AG04450 (cell line): Measurements from ENCODE around the gene SLC6A2. TPM values are rescaled to one million over a fixed set of nuclear protein-coding genes. Genes with fewer than 3 reads are reported as not detected.

Experiments
- CTCF ChIA-PET: fragments of 300-600, 350-600 bp; formaldehyde crosslinking; extraction: SDS; loops from one replicate; lab custom pipeline; 2022; ENCODE audit warnings: antibody characterized with exemption, inconsistent platforms; lab: Charles Lee
- POLR2A ChIA-PET: fragments of 350-600 bp; formaldehyde crosslinking; extraction: SDS; loops from one replicate; lab custom pipeline; 2021; ENCODE audit warnings: antibody characterized with exemption, inconsistent platforms; lab: Yijun Ruan, JAX
- DNase-seq: peaks from one replicate; pipeline ENCODE4 v3.0.0-alpha.2; 2011; ENCODE audit warnings: low read depth, low spot score
- H3K27ac ChIP-seq: one replicate; pipeline ENCODE4 v1.5.1; 2012; ENCODE audit warnings: low read depth, low read length, control low read depth
- H3K27me3 ChIP-seq: one replicate; pipeline ENCODE4 v1.6.0; 2012; ENCODE audit warnings: low read length; ENCODE audit not compliant: control insufficient read depth, insufficient read depth
- H3K4me3 ChIP-seq: 2 replicates; pipeline ENCODE4 v1.5.1; 2011; ENCODE audit warnings: mild to moderate bottlenecking, low read depth, low read length, control low read depth
- H3K9me3 ChIP-seq: 2 replicates; pipeline ENCODE4 v1.5.1; 2012; ENCODE audit warnings: low read length; ENCODE audit not compliant: control insufficient read depth, insufficient read depth
- CTCF ChIP-seq: IDR thresholded peaks from 2 replicates; pipeline ENCODE4 v1.5.1; 2011; ENCODE audit warnings: low read depth, low read length, control low read depth, inconsistent platforms
- polyA plus RNA-seq: library from polyadenylated mRNA; depleted of rRNA; stranded (reverse); fragments of >200 nt; gene quantifications from 2 replicates; pipeline ENCODE4 v1.2.3, GENCODE V29; 2011

The SLC6A2 gene
- polyA plus RNA-seq, 1 experiment, result not detected

GRCh38 chr16:55628306-55628968 is 27.4 kb upstream of the SLC6A2 start:
- no peak for DNase-seq
- H3K27me3 ChIP-seq, result peaks cover 7% of the 10 kb centered on the region
- ChIA-PET CTCF (no interaction called here), POLR2A (no interaction called here)
- H3K27ac ChIP-seq, result no peak overlapping the region
- no peak overlapping the region for H3K4me3 ChIP-seq
- H3K9me3 ChIP-seq, result no peaks in the 10 kb centered on the region
- no peak for TF ChIP-seq CTCF

- Histone ChIP-seq H3K9me3 (no peaks in the 10 kb centered on the region), H3K4me3 (no peak overlapping the region), H3K27me3 (peaks cover 8% of the 10 kb centered on the region), H3K27ac (no peak overlapping the region)
- ChIA-PET POLR2A (no interaction called here), CTCF (no interaction called here)
- TF ChIP-seq CTCF, result no peak
- no peak for DNase-seq
Observed at GRCh38 chr16:55630774-55631173, 25.0 kb upstream of the SLC6A2 start.

GRCh38 chr16:55632259-55632658 is 23.5 kb upstream of the SLC6A2 start:
- Histone ChIP-seq H3K27ac (no peak overlapping the region), H3K4me3 (no peak overlapping the region), H3K27me3 (peaks cover 17% of the 10 kb centered on the region), H3K9me3 (no peaks in the 10 kb centered on the region)
- TF ChIP-seq CTCF, result no peak
- POLR2A ChIA-PET, result no interaction called here
- no peak for DNase-seq
- CTCF ChIA-PET, result interaction anchor here (1.8 kb wide), 1 partner anchor 168 kb away, joined by 4 read pairs; no protein-coding TSS in a partner anchor

GRCh38 chr16:55634193-55634592 is 21.6 kb upstream of the SLC6A2 start:
- DNase-seq, result no peak
- peaks cover 20% of the 10 kb centered on the region for H3K27me3 ChIP-seq
- no peak overlapping the region for H3K4me3 ChIP-seq
- H3K27ac ChIP-seq, result no peak overlapping the region
- POLR2A ChIA-PET, result no interaction called here
- TF ChIP-seq CTCF, result no peak
- H3K9me3 ChIP-seq, result no peaks in the 10 kb centered on the region
- CTCF ChIA-PET, result no interaction called here

GRCh38 chr16:55638256-55638655 is 17.5 kb upstream of the SLC6A2 start:
- no peak for DNase-seq
- CTCF ChIA-PET, result no interaction called here

More at GRCh38 chr16:55638256-55638655, 17.5 kb upstream of the SLC6A2 start:
- H3K4me3 ChIP-seq, result no peak overlapping the region
- TF ChIP-seq CTCF, result no peak
- H3K27me3 ChIP-seq, result peaks cover 27% of the 10 kb centered on the region
- POLR2A ChIA-PET, result no interaction called here
- H3K9me3 ChIP-seq, result no peaks in the 10 kb centered on the region
- no peak overlapping the region for H3K27ac ChIP-seq
